H9 (cell line): ENCODE measurements around the gene ENGASE. TPM values are rescaled to one million over a fixed set of nuclear protein-coding genes. Genes with fewer than 3 reads are reported as not detected.

Experiments used
- DNase-seq: peaks from one replicate; pipeline ENCODE4 v3.0.0-alpha.2; 2017
- H2AFZ ChIP-seq: one replicate; pipeline ENCODE4 v1.6.1; 2013; ENCODE audit warnings: mild to moderate bottlenecking, low read length, control low read depth, moderate library complexity
- H2AK5ac ChIP-seq: 2 replicates; pipeline ENCODE4 v1.6.1; 2013; ENCODE audit warnings: low read length, control low read depth, mixed read lengths; ENCODE audit not compliant: insufficient read length
- H2BK120ac ChIP-seq: one replicate; pipeline ENCODE4 v1.6.1; 2013; ENCODE audit warnings: low read depth, mild to moderate bottlenecking, low read length, control low read depth, inconsistent platforms; ENCODE audit not compliant: poor library complexity, severe bottlenecking
- H2BK12ac ChIP-seq: 2 replicates; pipeline ENCODE4 v1.6.1; 2013; ENCODE audit warnings: low read length, control low read depth, mixed read lengths, low read depth; ENCODE audit not compliant: insufficient read length
- H2BK15ac ChIP-seq: 2 replicates; pipeline ENCODE4 v1.6.1; 2013; ENCODE audit warnings: low read depth, low read length, control low read depth
- H2BK20ac ChIP-seq: one replicate; pipeline ENCODE4 v1.6.1; 2013; ENCODE audit warnings: low read depth, mild to moderate bottlenecking, low read length, control low read depth, inconsistent platforms; ENCODE audit not compliant: poor library complexity, severe bottlenecking
- H2BK5ac ChIP-seq: 2 replicates; pipeline ENCODE4 v1.6.1; 2013; ENCODE audit warnings: low read length, control low read depth, mixed read lengths; ENCODE audit not compliant: insufficient read length
- H3K14ac ChIP-seq: 2 replicates; pipeline ENCODE4 v1.6.1; 2013; ENCODE audit warnings: low read length, control low read depth; ENCODE audit not compliant: insufficient read depth
- H3K18ac ChIP-seq: 2 replicates; pipeline ENCODE4 v1.6.1; 2013; ENCODE audit warnings: low read depth, mild to moderate bottlenecking, mixed read lengths, low read length, control low read depth; ENCODE audit not compliant: insufficient read length
- H3K23ac ChIP-seq: 2 replicates; pipeline ENCODE4 v1.6.1; 2013; ENCODE audit warnings: low read length, control low read depth, mixed read lengths, low read depth; ENCODE audit not compliant: insufficient read length
- H3K23me2 ChIP-seq: 2 replicates; pipeline ENCODE4 v1.6.1; 2013; ENCODE audit warnings: low read depth, mild to moderate bottlenecking, mixed read lengths, low read length, control low read depth; ENCODE audit not compliant: insufficient read length, poor library complexity, severe bottlenecking
- H3K27ac ChIP-seq: 2 replicates; pipeline ENCODE4 v1.5.1; 2013; ENCODE audit warnings: low read length, control low read depth, mixed read lengths, low read depth; ENCODE audit not compliant: insufficient read length
- H3K27me3 ChIP-seq: 2 replicates; pipeline ENCODE4 v1.6.1; 2013; ENCODE audit warnings: low read length, control low read depth, inconsistent platforms; ENCODE audit not compliant: insufficient read depth
- H3K4ac ChIP-seq: 2 replicates; pipeline ENCODE4 v1.6.1; 2013; ENCODE audit warnings: low read depth, mild to moderate bottlenecking, control low read depth, inconsistent platforms, low read length, moderate library complexity
- H3K4me1 ChIP-seq: 2 replicates; pipeline ENCODE4 v1.6.1; 2013; ENCODE audit warnings: low read length, control low read depth, inconsistent platforms; ENCODE audit not compliant: insufficient read depth
- H3K4me2 ChIP-seq: 2 replicates; pipeline ENCODE4 v1.6.1; 2013; ENCODE audit warnings: low read length, control low read depth, mixed read lengths; ENCODE audit not compliant: insufficient read length, insufficient read depth
- H3K56ac ChIP-seq: 2 replicates; pipeline ENCODE4 v1.6.1; 2013; ENCODE audit warnings: low read depth, mild to moderate bottlenecking, mixed read lengths, low read length, control low read depth; ENCODE audit not compliant: insufficient read length
- H3K79me1 ChIP-seq: 2 replicates; pipeline ENCODE4 v1.6.1; 2013; ENCODE audit warnings: low read depth, mild to moderate bottlenecking, moderate library complexity, low read length, control low read depth, inconsistent platforms; ENCODE audit not compliant: insufficient read depth, poor library complexity, severe bottlenecking
- H3K79me2 ChIP-seq: 2 replicates; pipeline ENCODE4 v1.6.1; 2013; ENCODE audit warnings: low read length, control low read depth, inconsistent platforms; ENCODE audit not compliant: insufficient read depth
- H3K9ac ChIP-seq: 2 replicates; pipeline ENCODE4 v1.6.1; 2013; ENCODE audit warnings: low read length, control low read depth, mixed read lengths; ENCODE audit not compliant: insufficient read length; ENCODE audit errors: extremely low read depth
- H3K9me3 ChIP-seq: one replicate; pipeline ENCODE4 v1.6.1; 2013; ENCODE audit warnings: low read depth, low read length, inconsistent platforms; ENCODE audit not compliant: control insufficient read depth
- H3T11ph ChIP-seq: one replicate; pipeline ENCODE4 v1.6.1; 2013; ENCODE audit warnings: mild to moderate bottlenecking, low read length, control low read depth, inconsistent platforms
- H4K20me1 ChIP-seq: one replicate; pipeline ENCODE4 v1.6.1; 2013; ENCODE audit not compliant: control insufficient read depth, insufficient read length, insufficient read depth
- H4K5ac ChIP-seq: 2 replicates; pipeline ENCODE4 v1.6.1; 2013; ENCODE audit warnings: low read depth, mild to moderate bottlenecking, mixed read lengths, low read length, control low read depth; ENCODE audit not compliant: insufficient read length
- H4K8ac ChIP-seq: replicated peaks from 2 replicates; pipeline ENCODE4 v1.6.1; 2013; ENCODE audit warnings: low read length, control low read depth, mixed read lengths, low read depth; ENCODE audit not compliant: insufficient read length
- H4K91ac ChIP-seq: 2 replicates; pipeline ENCODE4 v1.6.1; 2013; ENCODE audit warnings: low read depth, mild to moderate bottlenecking, moderate library complexity, mixed read lengths, low read length, control low read depth; ENCODE audit not compliant: insufficient read length
- H3K27ac Mint-ChIP-seq, 3 experiments: 2 replicates in 2 of 3; 3 replicates in 1 of 3; pipeline ENCODE4 v1.8.0; 2020 to 2021; ENCODE audit warnings: mixed read lengths in 3 of 3, mild to moderate bottlenecking in 1 of 3, moderate library complexity in 1 of 3
- H3K27me3 Mint-ChIP-seq: 2 replicates; pipeline ENCODE4 v1.8.0; 2021; ENCODE audit warnings: low read depth, mild to moderate bottlenecking, moderate library complexity, mixed read lengths
- H3K36me3 Mint-ChIP-seq, 3 experiments: 2 replicates in 2 of 3; 3 replicates in 1 of 3; pipeline ENCODE4 v1.8.0; 2020 to 2021; ENCODE audit warnings: low read depth in 3 of 3, mixed read lengths in 3 of 3; ENCODE audit not compliant: insufficient read depth in 1 of 3
- H3K4me1 Mint-ChIP-seq, 2 experiments: 2 replicates each; pipeline ENCODE4 v1.8.0; 2020; ENCODE audit warnings: mixed read lengths in 2 of 2
- H3K4me3 Mint-ChIP-seq, 2 experiments: 2 replicates in 1 of 2; 3 replicates in 1 of 2; pipeline ENCODE4 v1.8.0; 2020 to 2021; ENCODE audit warnings: mild to moderate bottlenecking in 2 of 2, mixed read lengths in 2 of 2, moderate library complexity in 1 of 2
- H3K9me3 Mint-ChIP-seq, 2 experiments: 2 replicates in 1 of 2; 3 replicates in 1 of 2; pipeline ENCODE4 v1.8.0; 2020; ENCODE audit warnings: mild to moderate bottlenecking in 2 of 2, mixed read lengths in 2 of 2, moderate library complexity in 1 of 2
- CTCF ChIP-seq: fragments of 200-600 bp; sonication (generic); conservative IDR thresholded peaks from 3 replicates; pipeline ENCODE4 v1.8.0; 2021; ENCODE audit warnings: antibody characterized with exemption, mild to moderate bottlenecking
- WGBS: extraction: QIAGEN DNeasy Blood & Tissue Kit; methylation state at CpG from one replicate; pipeline ENCODE4 v1.1.7; 2013; ENCODE audit warnings: missing lambda C conversion rate, low lambda C conversion rate, mixed read lengths; ENCODE audit not compliant: insufficient read length; ENCODE audit errors: extremely low coverage; 5-methylcytosine and 5-hydroxymethylcytosine counted together
- total RNA-seq: library from RNA; stranded (reverse); gene quantifications from 2 replicates; pipeline ENCODE4 v1.2.1, GENCODE V29; 2021

Gene ENGASE
- total RNA-seq, 1 experiment from 2014 or later = 20.6 TPM

GRCh38 chr17:79031996-79032875, 42.4 kb upstream of the ENGASE start:
- no CpG with 5 or more reads among the region's 26 CpGs for WGBS
- peaks cover 3 to 8% of the 10 kb centered on the region in 2 experiments; a peak in 2 of 4 replicates for H3K4me1 Mint-ChIP-seq
- peaks cover 3% of the 10 kb centered on the region for H3K23me2 ChIP-seq
- H2BK5ac ChIP-seq = no peak overlapping the region
- H2BK15ac ChIP-seq = no peak overlapping the region
- DNase-seq = no peak
- no peak overlapping the region for H3K9ac ChIP-seq
- peaks cover 92% of the 10 kb centered on the region for H3K27me3 Mint-ChIP-seq
- no peak overlapping the region for H2BK12ac ChIP-seq
- H2BK120ac ChIP-seq = no peak overlapping the region
- no peak overlapping the region for H3T11ph ChIP-seq
- no peak overlapping the region for H4K91ac ChIP-seq
- H3K9me3 ChIP-seq = no peaks in the 10 kb centered on the region
- no peaks in the 10 kb centered on the region for H3K9me3 Mint-ChIP-seq
- H3K23ac ChIP-seq = no peak overlapping the region
- no peaks in the 10 kb centered on the region; the same call in 1 of the 2 replicates for H3K27me3 ChIP-seq
- TF ChIP-seq CTCF = no peak
- no peak overlapping the region for H3K27ac Mint-ChIP-seq
- H4K20me1 ChIP-seq = no peaks in the 10 kb centered on the region
- H3K4ac ChIP-seq = no peak overlapping the region
- H2AFZ ChIP-seq = no peak overlapping the region
- no peak overlapping the region for H3K18ac ChIP-seq
- no peaks in the 10 kb centered on the region for H3K4me1 ChIP-seq
- no peak overlapping the region for H3K14ac ChIP-seq
- no peak overlapping the region for H3K56ac ChIP-seq
- no peak overlapping the region for H2BK20ac ChIP-seq
- no peak overlapping the region for H3K4me2 ChIP-seq
- H4K8ac ChIP-seq = no peak overlapping the region
- H3K79me1 ChIP-seq = no peaks in the 10 kb centered on the region
- no peak overlapping the region for H3K4me3 Mint-ChIP-seq
- no peaks in the 10 kb centered on the region for H3K36me3 Mint-ChIP-seq
- no peaks in the 10 kb centered on the region for H3K79me2 ChIP-seq
- no peak overlapping the region for H4K5ac ChIP-seq
- no peak overlapping the region for H2AK5ac ChIP-seq
- H3K27ac ChIP-seq = no peak overlapping the region
